Measurements from ENCODE around the gene PCED1B. TPM values are rescaled to one million over a fixed set of nuclear protein-coding genes. Genes with fewer than 3 reads are reported as not detected.
A peak's percentile ranks its signal among the peaks of the same experiment; 100 is the strongest.

Gene PCED1B
- polyA plus RNA-seq, 1 donor (not counting 4 experiments of a cell fraction or from before 2014, with no cell fraction given) = 3.2 TPM

DNA sequence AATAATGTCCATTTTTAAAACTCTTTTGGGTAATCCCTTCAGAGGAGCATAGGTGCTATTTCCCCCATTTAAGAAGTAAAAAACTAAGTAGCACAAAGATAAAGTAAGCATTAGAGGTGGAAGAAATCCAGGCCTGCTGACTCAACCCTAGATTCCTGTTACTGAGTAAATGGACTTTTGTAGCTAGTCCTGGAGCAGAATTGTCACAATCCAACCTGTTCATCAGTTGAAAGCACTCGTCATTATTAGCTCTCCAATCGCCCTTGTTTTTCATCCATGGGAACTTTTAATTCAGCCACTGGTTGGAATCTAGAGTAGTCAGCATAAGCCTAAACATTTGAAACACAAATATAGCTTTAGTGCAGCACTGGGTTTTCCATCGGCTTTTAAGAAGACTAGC is 139.8 kb downstream of the PCED1B start:
- H3K4me2 ChIP-seq (ENCODE audit: control insufficient read depth, extremely low read depth, insufficient read depth, low read depth, low read length) = no peak overlapping the region
- no peaks in the 10 kb centered on the region for H3K79me2 ChIP-seq (ENCODE audit: control insufficient read depth, insufficient read depth, low read length)
- peak; percentile 77 for FAIRE-seq
- no peaks in the 10 kb centered on the region for H3K9me1 ChIP-seq (ENCODE audit: control insufficient read depth, extremely low read depth, insufficient read depth, low read length)
- dilution Hi-C loops (cut with MboI; ENCODE audit: extremely low pct_ligation_motif_present, low sequenced_read_pairs) = no loop called here
- no peak overlapping the region for H3K9ac ChIP-seq (ENCODE audit: control insufficient read depth, extremely low read depth, insufficient read depth, low read length)
- DNase-seq (ENCODE audit: low read depth, low spot score) = no peak
- peaks cover 48% of the 10 kb centered on the region for H3K4me1 ChIP-seq (ENCODE audit: control insufficient read depth, extremely low read depth, insufficient read depth, low read length)
- no peak overlapping the region for H2AFZ ChIP-seq (ENCODE audit: control insufficient read depth, low read length)
- no peak overlapping the region for H3K4me3 ChIP-seq (ENCODE audit: control insufficient read depth in 2 of 3, extremely low read depth in 1 of 3, insufficient read depth in 2 of 3, low read depth in 1 of 3, low read length in 3 of 3)
- no peak overlapping the region for H3K27ac ChIP-seq (ENCODE audit: control insufficient read depth, insufficient read depth, low read length)
- no peaks in the 10 kb centered on the region for H3K27me3 ChIP-seq (ENCODE audit: control insufficient read depth, extremely low read depth, insufficient read depth, low read length)
- H3K36me3 ChIP-seq (ENCODE audit: control insufficient read depth in 2 of 2, extremely low read depth in 1 of 2, insufficient read depth in 2 of 2, low read length in 2 of 2) = peaks cover 0 to 3% of the 10 kb centered on the region in 2 experiments
- no peaks in the 10 kb centered on the region for H3K9me3 ChIP-seq (ENCODE audit: control insufficient read depth, low read depth, low read length)
- TF ChIP-seq EZH2 (IDR thresholded peaks at IDR 0.05; ENCODE audit: low read length) = no peak
- TF ChIP-seq, protein P1, sequence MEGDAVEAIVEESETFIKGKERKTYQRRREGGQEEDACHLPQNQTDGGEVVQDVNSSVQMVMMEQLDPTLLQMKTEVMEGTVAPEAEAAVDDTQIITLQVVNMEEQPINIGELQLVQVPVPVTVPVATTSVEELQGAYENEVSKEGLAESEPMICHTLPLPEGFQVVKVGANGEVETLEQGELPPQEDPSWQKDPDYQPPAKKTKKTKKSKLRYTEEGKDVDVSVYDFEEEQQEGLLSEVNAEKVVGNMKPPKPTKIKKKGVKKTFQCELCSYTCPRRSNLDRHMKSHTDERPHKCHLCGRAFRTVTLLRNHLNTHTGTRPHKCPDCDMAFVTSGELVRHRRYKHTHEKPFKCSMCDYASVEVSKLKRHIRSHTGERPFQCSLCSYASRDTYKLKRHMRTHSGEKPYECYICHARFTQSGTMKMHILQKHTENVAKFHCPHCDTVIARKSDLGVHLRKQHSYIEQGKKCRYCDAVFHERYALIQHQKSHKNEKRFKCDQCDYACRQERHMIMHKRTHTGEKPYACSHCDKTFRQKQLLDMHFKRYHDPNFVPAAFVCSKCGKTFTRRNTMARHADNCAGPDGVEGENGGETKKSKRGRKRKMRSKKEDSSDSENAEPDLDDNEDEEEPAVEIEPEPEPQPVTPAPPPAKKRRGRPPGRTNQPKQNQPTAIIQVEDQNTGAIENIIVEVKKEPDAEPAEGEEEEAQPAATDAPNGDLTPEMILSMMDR (optimal IDR thresholded peaks at IDR 0.05 in 1 of 3, IDR thresholded peaks at IDR 0.05 in 1 of 3, conservative IDR thresholded peaks at IDR 0.05 in 1 of 3; ENCODE audit: extremely low read depth in 1 of 3, insufficient read depth in 2 of 3, low read length in 3 of 3) = no peak
- H4K20me1 ChIP-seq (ENCODE audit: control insufficient read depth, extremely low read depth, insufficient read depth, low read length) = no peaks in the 10 kb centered on the region

DNA sequence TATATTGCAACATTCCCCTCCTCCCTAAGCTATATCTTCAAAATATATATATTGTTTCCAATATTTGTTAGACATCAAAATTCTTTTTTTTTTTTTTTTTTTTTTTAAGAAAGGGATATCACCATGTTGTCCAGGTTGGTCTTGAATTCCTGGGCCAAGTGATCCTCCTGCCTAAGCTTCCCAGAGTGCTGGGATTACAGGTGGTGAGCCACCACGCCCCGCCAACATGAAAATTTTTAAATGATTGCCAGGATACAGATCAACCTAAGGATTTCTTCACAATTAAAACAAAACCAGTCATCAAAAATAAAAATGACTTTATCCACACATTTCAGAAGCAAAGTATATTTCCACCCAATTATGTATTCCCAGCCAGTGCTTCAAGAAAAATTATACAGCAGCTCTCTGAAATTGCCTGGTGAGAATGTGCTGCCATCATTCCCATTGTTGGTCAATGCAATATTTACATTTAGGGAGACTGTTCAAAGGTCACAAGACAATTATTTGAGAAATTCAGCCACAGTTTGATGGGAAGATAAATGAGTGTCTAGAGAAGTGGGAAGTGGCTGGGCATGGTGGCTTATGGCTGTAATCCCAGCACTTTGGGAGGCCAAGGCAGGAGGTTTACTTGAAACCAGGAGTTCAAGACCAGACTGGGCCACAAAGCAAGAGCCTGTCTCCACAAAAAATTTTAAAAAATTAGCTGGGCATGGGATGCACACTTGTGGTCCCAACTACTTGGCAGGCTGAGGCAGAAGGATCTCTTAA is 142.0 kb downstream of the PCED1B start:
- no peak for TF ChIP-seq EZH2 (IDR thresholded peaks at IDR 0.05; ENCODE audit: low read length)
- TF ChIP-seq, protein P1 (optimal IDR thresholded peaks at IDR 0.05 in 1 of 3, IDR thresholded peaks at IDR 0.05 in 1 of 3, conservative IDR thresholded peaks at IDR 0.05 in 1 of 3; ENCODE audit: extremely low read depth in 1 of 3, insufficient read depth in 2 of 3, low read length in 3 of 3) = no peak
- H3K27ac ChIP-seq (ENCODE audit: control insufficient read depth, insufficient read depth, low read length) = no peak overlapping the region
- H3K79me2 ChIP-seq (ENCODE audit: control insufficient read depth, insufficient read depth, low read length) = no peaks in the 10 kb centered on the region
- no peak for DNase-seq (ENCODE audit: low read depth, low spot score)
- H3K9me3 ChIP-seq (ENCODE audit: control insufficient read depth, low read depth, low read length) = no peaks in the 10 kb centered on the region
- H3K4me3 ChIP-seq (ENCODE audit: control insufficient read depth in 2 of 3, extremely low read depth in 1 of 3, insufficient read depth in 2 of 3, low read depth in 1 of 3, low read length in 3 of 3) = no peak overlapping the region
- dilution Hi-C loops (cut with MboI; ENCODE audit: extremely low pct_ligation_motif_present, low sequenced_read_pairs) = no loop called here
- peaks cover 0 to 3% of the 10 kb centered on the region in 2 experiments for H3K36me3 ChIP-seq (ENCODE audit: control insufficient read depth in 2 of 2, extremely low read depth in 1 of 2, insufficient read depth in 2 of 2, low read length in 2 of 2)
- no peak overlapping the region for H2AFZ ChIP-seq (ENCODE audit: control insufficient read depth, low read length)
- peaks cover 44% of the 10 kb centered on the region for H3K4me1 ChIP-seq (ENCODE audit: control insufficient read depth, extremely low read depth, insufficient read depth, low read length)
- no peaks in the 10 kb centered on the region for H3K9me1 ChIP-seq (ENCODE audit: control insufficient read depth, extremely low read depth, insufficient read depth, low read length)
- H3K9ac ChIP-seq (ENCODE audit: control insufficient read depth, extremely low read depth, insufficient read depth, low read length) = no peak overlapping the region
- no peaks in the 10 kb centered on the region for H3K27me3 ChIP-seq (ENCODE audit: control insufficient read depth, extremely low read depth, insufficient read depth, low read length)
- H4K20me1 ChIP-seq (ENCODE audit: control insufficient read depth, extremely low read depth, insufficient read depth, low read length) = no peaks in the 10 kb centered on the region
- no peak for FAIRE-seq
- H3K4me2 ChIP-seq (ENCODE audit: control insufficient read depth, extremely low read depth, insufficient read depth, low read depth, low read length) = no peak overlapping the region

All from keratinocyte (primary cell).